Activated naive CD8-positive, alpha-beta T cell treated with anti-CD3 and anti-CD28 coated beads for 36 hours (primary cell): Measurements from ENCODE around the gene PLEKHA5. TPM values are rescaled to one million over a fixed set of nuclear protein-coding genes. Genes with fewer than 3 reads are reported as not detected.

ENCODE experiments used
- DNase-seq: peaks from one replicate; pipeline ENCODE4 v3.0.0; 2021
- H3K27ac Mint-ChIP-seq: one replicate; pipeline ENCODE4 v1.8.0; 2022; ENCODE audit warnings: mild to moderate bottlenecking, moderate library complexity, mixed read lengths
- H3K27me3 Mint-ChIP-seq: one replicate; pipeline ENCODE4 v1.8.0; 2022; ENCODE audit warnings: mild to moderate bottlenecking, mixed read lengths
- H3K36me3 Mint-ChIP-seq: one replicate; pipeline ENCODE4 v1.8.0; 2021; ENCODE audit warnings: mild to moderate bottlenecking, mixed read lengths
- H3K4me1 Mint-ChIP-seq: one replicate; pipeline ENCODE4 v1.8.0; 2021; ENCODE audit warnings: mixed read lengths
- H3K4me3 Mint-ChIP-seq: one replicate; pipeline ENCODE4 v1.8.0; 2022; ENCODE audit warnings: mild to moderate bottlenecking, moderate library complexity, mixed read lengths
- H3K9me3 Mint-ChIP-seq: one replicate; pipeline ENCODE4 v1.8.0; 2022; ENCODE audit warnings: mixed read lengths
- total RNA-seq, 2 experiments: library from RNA; stranded (reverse); gene quantifications; one replicate each; pipeline ENCODE4 v1.2.3, GENCODE V29; 2021

PLEKHA5 gene
- total RNA-seq, 2 experiments from 2014 or later, result 2.1 to 2.6 TPM

DNA sequence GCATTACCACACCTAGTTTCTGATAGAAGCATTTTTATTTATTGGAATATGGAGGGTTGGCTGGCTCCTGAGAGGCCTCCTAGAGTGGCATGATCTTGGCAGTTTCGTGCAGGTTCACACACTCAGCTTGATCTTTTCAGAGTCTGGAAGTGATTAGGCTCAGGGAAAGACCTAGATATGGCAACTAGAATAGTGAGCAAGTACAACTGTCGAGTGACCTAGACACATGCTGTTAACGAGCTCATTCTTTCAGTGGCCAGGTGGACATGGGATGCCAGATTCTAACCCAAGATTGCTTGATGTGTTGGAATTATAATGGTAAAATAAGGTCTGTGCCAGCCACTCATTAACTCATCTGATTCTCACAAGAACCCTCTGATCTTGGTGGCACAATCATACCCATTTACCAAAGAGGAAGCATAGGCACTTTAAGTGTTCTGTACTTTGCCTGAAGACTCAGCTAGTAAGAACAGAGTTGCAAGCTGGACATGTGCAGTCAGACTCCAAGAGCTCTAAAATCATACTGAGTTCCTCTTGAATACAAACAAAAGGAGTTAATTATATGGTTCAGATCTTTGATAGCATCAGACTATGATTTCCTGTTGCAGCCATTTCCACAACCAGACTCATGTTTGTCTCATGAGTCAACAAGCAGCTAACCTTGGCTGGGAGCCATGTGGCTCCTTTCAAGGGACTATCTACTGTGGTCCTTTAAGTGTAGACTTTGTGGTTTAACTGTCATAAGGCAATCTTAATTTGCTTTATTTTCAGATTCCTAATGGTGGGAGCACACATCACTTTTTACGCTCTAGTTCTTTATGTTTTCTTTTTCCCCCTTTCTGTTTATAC lies 144.2 kb downstream of the PLEKHA5 start:
- DNase-seq, result peak; percentile 28
- no peaks in the 10 kb centered on the region for H3K27me3 Mint-ChIP-seq
- no peak overlapping the region for H3K4me3 Mint-ChIP-seq
- peaks cover 9% of the 10 kb centered on the region for H3K36me3 Mint-ChIP-seq
- no peaks in the 10 kb centered on the region for H3K9me3 Mint-ChIP-seq
- no peak overlapping the region for H3K27ac Mint-ChIP-seq
- peaks cover 10% of the 10 kb centered on the region for H3K4me1 Mint-ChIP-seq

- Mint-ChIP-seq H3K27ac (no peak overlapping the region), H3K36me3 (peaks cover 9% of the 10 kb centered on the region), H3K4me1 (peaks cover 10% of the 10 kb centered on the region), H3K4me3 (no peak overlapping the region), H3K9me3 (no peaks in the 10 kb centered on the region), H3K27me3 (no peaks in the 10 kb centered on the region)
- no peak for DNase-seq
Observed at GRCh38 chr12:19276767-19277166, 147.2 kb downstream of the PLEKHA5 start.

- no peak for DNase-seq
- H3K27ac Mint-ChIP-seq, result no peak overlapping the region
- H3K9me3 Mint-ChIP-seq, result no peaks in the 10 kb centered on the region
- H3K36me3 Mint-ChIP-seq, result peaks cover 9% of the 10 kb centered on the region
- no peaks in the 10 kb centered on the region for H3K27me3 Mint-ChIP-seq
- peaks cover 10% of the 10 kb centered on the region for H3K4me1 Mint-ChIP-seq
- no peak overlapping the region for H3K4me3 Mint-ChIP-seq
Observed at GRCh38 chr12:19277711-19278110, 148.2 kb downstream of the PLEKHA5 start.

- DNase-seq, result no peak
- Mint-ChIP-seq H3K36me3 (peaks cover 9% of the 10 kb centered on the region), H3K4me3 (no peak overlapping the region), H3K27ac (no peak overlapping the region), H3K9me3 (no peaks in the 10 kb centered on the region), H3K4me1 (peaks cover 9% of the 10 kb centered on the region), H3K27me3 (no peaks in the 10 kb centered on the region)
Observed at GRCh38 chr12:19278407-19278806, 148.9 kb downstream of the PLEKHA5 start.

DNA sequence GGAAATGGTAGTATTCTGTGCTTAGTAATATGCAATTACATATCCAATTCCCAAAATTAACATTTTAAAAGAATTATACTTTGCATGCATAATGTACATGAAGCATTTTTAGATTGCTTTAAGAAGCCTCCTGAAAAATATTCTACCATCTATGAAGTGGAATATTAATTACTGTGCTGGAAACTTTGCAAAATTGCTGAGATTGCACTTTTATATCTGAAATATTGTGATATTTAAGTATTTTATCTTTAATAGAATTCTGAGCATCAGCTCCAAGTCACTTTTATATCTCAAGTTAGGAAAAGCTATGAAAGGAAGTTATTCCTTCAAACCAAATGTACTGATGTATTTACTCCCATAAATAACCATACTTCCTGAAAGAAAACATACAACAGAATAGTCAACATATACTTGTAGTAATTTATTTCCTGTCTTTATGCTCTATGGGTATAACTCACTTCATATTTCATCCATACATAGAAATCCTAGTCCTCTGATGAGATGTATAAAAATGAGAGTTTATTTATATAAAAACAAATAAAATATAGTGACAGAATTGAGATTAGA lies 152.7 kb downstream of the PLEKHA5 start:
- Mint-ChIP-seq H3K36me3 (no peaks in the 10 kb centered on the region), H3K4me3 (no peak overlapping the region), H3K4me1 (no peaks in the 10 kb centered on the region), H3K9me3 (no peaks in the 10 kb centered on the region), H3K27ac (no peak overlapping the region), H3K27me3 (no peaks in the 10 kb centered on the region)
- DNase-seq, result no peak

GRCh38 chr12:19284658-19285057 lies 155.1 kb downstream of the PLEKHA5 start:
- Mint-ChIP-seq H3K4me1 (no peaks in the 10 kb centered on the region), H3K9me3 (no peaks in the 10 kb centered on the region), H3K4me3 (no peak overlapping the region), H3K27ac (no peak overlapping the region), H3K36me3 (no peaks in the 10 kb centered on the region), H3K27me3 (no peaks in the 10 kb centered on the region)
- no peak for DNase-seq

- no peak for DNase-seq
- no peaks in the 10 kb centered on the region for H3K27me3 Mint-ChIP-seq
- H3K27ac Mint-ChIP-seq, result no peak overlapping the region
- H3K36me3 Mint-ChIP-seq, result no peaks in the 10 kb centered on the region
- no peaks in the 10 kb centered on the region for H3K4me1 Mint-ChIP-seq
- H3K9me3 Mint-ChIP-seq, result no peaks in the 10 kb centered on the region
- no peak overlapping the region for H3K4me3 Mint-ChIP-seq
Observed at GRCh38 chr12:19285793-19286448, 156.4 kb downstream of the PLEKHA5 start.

- Mint-ChIP-seq H3K4me1 (no peaks in the 10 kb centered on the region), H3K4me3 (no peak overlapping the region), H3K27ac (no peak overlapping the region), H3K36me3 (no peaks in the 10 kb centered on the region), H3K9me3 (no peaks in the 10 kb centered on the region), H3K27me3 (no peaks in the 10 kb centered on the region)
- DNase-seq, result no peak
Observed at GRCh38 chr12:19287302-19287701, 157.8 kb downstream of the PLEKHA5 start.

DNA sequence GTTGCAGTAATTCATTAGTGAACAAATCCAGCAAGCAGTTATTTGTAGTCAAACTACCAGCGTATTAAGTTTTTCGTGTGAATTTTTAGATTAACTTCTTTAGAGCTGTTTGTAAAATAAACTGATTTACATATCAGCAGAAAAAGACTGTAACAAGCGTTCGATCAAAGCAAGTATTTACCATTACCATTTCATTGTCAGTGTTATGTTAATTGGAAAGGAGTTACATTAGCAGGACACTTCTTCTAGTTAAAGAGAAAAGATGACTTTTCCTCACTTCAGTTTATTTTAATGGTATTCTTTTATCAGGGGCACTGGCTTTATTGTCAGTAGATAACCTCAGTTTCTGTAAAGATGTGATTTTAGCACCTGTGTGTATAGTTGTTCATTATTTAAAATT lies 158.6 kb downstream of the PLEKHA5 start:
- no peak for DNase-seq
- Mint-ChIP-seq H3K4me1 (no peaks in the 10 kb centered on the region), H3K4me3 (no peak overlapping the region), H3K36me3 (no peaks in the 10 kb centered on the region), H3K27me3 (no peaks in the 10 kb centered on the region), H3K9me3 (no peaks in the 10 kb centered on the region), H3K27ac (no peak overlapping the region)

DNA sequence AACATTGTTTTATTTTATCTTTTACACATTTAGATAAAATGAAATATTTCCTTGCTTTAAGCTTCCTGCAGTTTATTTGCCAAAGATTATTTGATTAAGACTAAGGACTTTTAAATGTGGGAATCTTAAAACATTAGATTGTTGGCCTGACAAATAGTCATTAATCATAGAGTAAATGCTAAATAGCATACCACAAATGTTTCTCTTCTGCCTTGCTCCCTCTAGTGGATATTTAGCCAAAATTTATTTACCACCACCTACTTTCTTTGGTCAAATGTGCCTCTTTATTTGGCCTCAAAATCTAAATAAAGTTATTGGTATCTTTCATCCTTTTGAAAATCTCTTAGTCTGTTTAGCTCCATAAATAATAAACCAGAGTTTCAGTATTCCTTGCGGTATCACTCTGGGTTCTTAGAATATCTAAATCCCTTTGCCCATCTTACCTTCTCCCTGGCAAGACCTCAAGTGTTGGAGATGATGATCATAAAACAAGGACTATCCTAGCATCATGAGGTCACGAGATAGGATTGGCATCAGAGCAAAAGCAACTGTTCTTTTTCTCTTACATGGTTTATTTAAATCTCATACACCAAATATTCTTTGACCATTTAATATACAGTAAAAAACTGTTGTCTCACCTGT lies 159.2 kb downstream of the PLEKHA5 start:
- no peak overlapping the region for H3K27ac Mint-ChIP-seq
- H3K4me1 Mint-ChIP-seq, result no peaks in the 10 kb centered on the region
- no peak overlapping the region for H3K4me3 Mint-ChIP-seq
- no peak for DNase-seq
- no peaks in the 10 kb centered on the region for H3K9me3 Mint-ChIP-seq
- no peaks in the 10 kb centered on the region for H3K36me3 Mint-ChIP-seq
- no peaks in the 10 kb centered on the region for H3K27me3 Mint-ChIP-seq

DNA sequence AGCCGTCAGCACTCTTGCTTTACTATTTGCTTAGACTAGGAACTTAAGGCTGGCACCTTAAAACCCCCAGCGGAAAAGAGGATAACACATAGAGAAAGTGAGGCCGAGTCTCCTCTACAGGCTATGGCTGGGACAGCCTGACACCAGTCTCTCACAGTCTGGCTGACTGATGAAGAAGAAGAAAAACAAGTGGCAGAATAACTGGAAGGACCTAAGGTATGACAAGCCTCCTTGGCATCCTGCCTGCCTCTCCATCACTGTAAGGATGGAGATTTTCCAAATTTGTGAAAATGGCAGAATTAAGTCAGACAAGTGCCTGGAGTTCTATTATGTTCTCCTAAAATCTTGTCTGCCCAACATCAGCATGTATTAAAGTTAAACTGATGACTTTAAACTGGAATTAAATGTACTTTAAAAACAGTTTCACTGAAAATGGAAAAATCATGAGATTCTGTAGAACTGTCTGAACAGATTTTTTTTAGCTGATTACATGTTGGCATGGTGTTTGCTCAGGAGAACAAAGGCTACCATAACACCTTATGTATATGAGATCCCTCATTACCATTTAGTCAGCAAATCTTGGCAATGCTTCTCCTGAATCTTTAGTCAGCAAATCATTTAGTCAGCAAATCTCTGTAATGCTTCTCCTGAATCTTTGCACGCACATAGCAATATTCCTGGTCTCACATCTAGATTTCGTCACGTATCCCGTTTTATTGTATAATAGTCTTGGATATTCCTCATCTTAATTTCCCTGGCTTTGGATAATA lies 169.5 kb downstream of the PLEKHA5 start:
- DNase-seq, result no peak
- no peak overlapping the region for H3K4me3 Mint-ChIP-seq
- no peaks in the 10 kb centered on the region for H3K4me1 Mint-ChIP-seq
- H3K27me3 Mint-ChIP-seq, result no peaks in the 10 kb centered on the region
- no peak overlapping the region for H3K27ac Mint-ChIP-seq
- H3K36me3 Mint-ChIP-seq, result no peaks in the 10 kb centered on the region
- H3K9me3 Mint-ChIP-seq, result no peaks in the 10 kb centered on the region

DNA sequence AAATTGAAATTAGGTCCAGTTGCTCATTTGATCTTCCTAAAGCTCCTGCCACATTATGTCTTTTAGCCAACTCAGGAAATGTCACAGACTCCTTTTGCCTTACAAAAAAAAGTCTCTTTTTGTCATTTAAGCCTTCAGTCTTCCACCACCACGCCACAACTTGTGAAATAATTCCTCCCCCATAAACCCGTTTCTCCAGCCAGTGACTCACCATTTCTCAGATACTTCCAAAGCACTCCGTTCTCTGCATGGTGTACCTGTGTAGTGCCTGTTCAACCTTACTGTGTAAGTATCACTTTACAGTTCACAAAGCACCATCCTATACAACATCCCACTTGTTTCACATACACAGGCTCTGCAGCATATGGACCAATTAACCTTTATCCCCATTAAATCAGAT lies 170.2 kb downstream of the PLEKHA5 start:
- H3K36me3 Mint-ChIP-seq, result no peaks in the 10 kb centered on the region

GRCh38 chr12:19301223-19301622 lies 171.7 kb downstream of the PLEKHA5 start:
- Mint-ChIP-seq H3K27me3 (no peaks in the 10 kb centered on the region), H3K4me1 (no peaks in the 10 kb centered on the region), H3K36me3 (no peaks in the 10 kb centered on the region), H3K4me3 (no peak overlapping the region), H3K27ac (no peak overlapping the region), H3K9me3 (no peaks in the 10 kb centered on the region)
- no peak for DNase-seq

More for the DNA sequence above, 170.2 kb downstream of the PLEKHA5 start:
- Mint-ChIP-seq H3K9me3 (no peaks in the 10 kb centered on the region), H3K4me1 (no peaks in the 10 kb centered on the region), H3K27ac (no peak overlapping the region), H3K4me3 (no peak overlapping the region), H3K27me3 (no peaks in the 10 kb centered on the region)
- DNase-seq, result no peak

- H3K36me3 Mint-ChIP-seq, result no peaks in the 10 kb centered on the region
- DNase-seq, result no peak
- no peak overlapping the region for H3K27ac Mint-ChIP-seq
- H3K4me1 Mint-ChIP-seq, result no peaks in the 10 kb centered on the region
- H3K4me3 Mint-ChIP-seq, result no peak overlapping the region
- H3K27me3 Mint-ChIP-seq, result no peaks in the 10 kb centered on the region
- no peaks in the 10 kb centered on the region for H3K9me3 Mint-ChIP-seq
Observed at GRCh38 chr12:19301688-19302087, 172.2 kb downstream of the PLEKHA5 start.
